GM18498 (cell line): ENCODE data around the gene MEGF10.
"Not testable (repeated sequence)": the region's sequence is repeated elsewhere in the genome, so short reads cannot be mapped to it uniquely, and the experiment has no call there.

Experiments
- ATAC-seq: cut with Tn5 transposase; IDR thresholded peaks from one replicate; pipeline ENCODE4 v1.9.1; 2021; ENCODE audit warnings: mild to moderate bottlenecking, moderate library complexity; ENCODE audit not compliant: unreplicated experiment

MEGF10 gene

GRCh38 chr5:127290019-127290945, at the start of gene MEGF10:
TSS of gene MEGF10 (plus strand) at chr5:127290796. CDS start at chr5:127331309, 40,513 bp downstream.
- ATAC-seq = peak; percentile 60

GRCh38 chr5:127243011-127243410, 47.6 kb upstream of the MEGF10 start:
- ATAC-seq = no peak

GRCh38 chr5:127254729-127255284, 35.8 kb upstream of the MEGF10 start:
- ATAC-seq = no peak

DNA sequence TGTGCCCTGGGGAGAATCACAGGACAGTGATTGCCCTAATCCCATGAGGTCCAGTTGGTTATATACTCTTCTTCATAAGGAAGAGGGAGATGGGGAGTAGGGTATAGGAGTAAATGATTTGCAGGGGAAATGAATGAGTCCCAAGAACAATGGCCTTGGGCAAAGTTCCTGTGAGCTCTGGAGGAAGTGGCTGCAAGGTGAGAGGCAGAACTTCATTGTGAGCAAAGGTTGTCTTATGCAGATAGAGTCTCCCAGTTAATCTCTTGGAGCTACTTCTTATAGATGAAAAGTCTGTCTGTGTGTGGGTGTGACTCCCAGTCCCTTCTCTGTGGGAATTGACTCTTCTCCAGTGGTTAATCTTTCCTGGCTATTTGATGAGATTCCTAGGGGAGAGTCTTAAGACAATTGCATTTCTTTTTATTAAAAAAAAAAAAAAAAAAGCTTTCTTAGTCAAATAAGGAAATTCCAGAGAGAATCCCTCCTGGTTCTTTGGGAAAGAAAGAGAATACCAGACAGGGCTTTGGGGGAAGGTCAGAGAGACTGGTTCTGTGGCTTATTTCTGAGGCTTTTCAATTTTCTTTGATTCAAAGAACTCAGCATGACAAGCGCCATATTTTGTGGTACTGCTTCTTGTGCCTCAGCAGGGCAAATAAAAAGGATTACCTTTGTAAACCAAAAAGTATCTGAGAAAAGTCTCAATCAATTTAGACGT, 33.6 kb upstream of the MEGF10 start:
- ATAC-seq = no peak

DNA sequence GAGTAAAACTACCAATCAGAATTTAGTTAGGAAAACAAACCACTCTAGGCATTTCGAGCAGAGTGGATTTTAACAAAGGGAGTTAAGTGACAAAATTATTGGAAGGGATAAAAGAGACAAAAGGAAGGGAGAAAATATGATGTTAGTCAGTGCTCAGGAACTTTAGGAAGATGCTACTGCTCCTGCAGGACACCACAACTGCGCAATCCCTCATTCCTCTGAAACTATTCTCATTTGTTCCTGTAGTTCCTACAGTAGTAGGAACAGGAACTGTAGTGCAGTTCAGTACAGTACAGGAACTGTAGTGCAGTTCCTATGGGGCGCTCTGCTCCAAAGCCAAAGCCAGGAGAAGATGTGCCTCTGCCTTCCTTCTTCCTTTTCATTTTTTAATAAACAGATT, 29.9 kb upstream of the MEGF10 start:
- ATAC-seq = no peak

- ATAC-seq = not testable (repeated sequence)
Measured at GRCh38 chr5:127265473-127265872, 25.1 kb upstream of the MEGF10 start.

- ATAC-seq = not testable (repeated sequence)
Measured at GRCh38 chr5:127268342-127268741, 22.3 kb upstream of the MEGF10 start.

DNA sequence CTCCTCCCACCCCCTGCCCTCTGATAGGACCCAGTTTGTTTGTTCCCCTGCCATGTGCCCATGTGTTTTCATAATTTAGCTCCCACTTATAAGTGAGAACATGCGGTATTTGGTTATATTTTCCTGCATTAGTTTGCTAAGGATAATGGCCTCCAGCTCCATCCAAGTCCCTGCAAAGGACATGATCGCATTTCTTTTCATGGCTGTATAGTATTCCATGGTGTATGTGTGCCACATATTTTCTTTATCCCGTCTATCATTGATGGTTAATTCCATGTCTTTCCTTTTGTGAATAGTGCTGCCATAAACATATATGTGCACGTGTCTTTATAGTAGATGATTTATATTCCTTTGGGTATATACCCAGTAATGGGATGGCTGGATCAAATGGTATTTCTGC, 19.9 kb upstream of the MEGF10 start:
- not testable (repeated sequence) for ATAC-seq

GRCh38 chr5:127275641-127276193, 14.9 kb upstream of the MEGF10 start:
- no peak for ATAC-seq

DNA sequence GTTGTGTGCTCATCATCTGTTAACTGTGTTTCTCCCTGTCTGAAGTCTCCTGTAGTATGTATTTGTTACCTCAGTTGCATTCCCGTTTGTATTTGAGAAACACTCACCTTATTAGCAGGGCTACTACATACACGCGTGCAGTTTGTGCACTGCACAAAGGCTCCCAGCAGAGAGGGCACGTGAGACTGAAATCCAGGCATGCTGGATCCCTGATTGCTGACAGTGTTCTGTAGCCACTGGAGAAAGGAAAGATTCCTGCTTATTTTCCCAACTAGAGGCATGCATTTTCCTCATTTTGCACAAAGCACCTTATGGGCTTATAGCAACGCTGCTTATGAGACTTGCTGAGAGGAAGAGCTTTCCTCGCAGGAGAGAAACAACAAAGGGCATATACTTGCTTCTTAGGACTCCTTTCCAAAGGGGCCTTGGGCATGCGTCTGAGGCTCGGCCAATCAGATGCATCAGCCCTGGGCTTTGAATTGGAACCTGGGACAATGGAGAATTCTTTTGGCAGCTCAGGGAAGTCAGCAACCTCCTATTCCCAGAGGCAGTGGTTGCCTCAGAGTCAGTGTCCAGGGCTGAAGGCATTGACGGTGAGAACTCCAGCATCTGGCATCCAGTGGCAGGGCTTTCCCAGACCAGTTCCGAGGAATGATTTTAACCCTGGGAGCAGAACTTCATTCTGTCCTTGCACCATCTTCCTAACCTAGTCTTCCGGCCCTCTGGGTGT, 9.9 kb upstream of the MEGF10 start:
- ATAC-seq = no peak

DNA sequence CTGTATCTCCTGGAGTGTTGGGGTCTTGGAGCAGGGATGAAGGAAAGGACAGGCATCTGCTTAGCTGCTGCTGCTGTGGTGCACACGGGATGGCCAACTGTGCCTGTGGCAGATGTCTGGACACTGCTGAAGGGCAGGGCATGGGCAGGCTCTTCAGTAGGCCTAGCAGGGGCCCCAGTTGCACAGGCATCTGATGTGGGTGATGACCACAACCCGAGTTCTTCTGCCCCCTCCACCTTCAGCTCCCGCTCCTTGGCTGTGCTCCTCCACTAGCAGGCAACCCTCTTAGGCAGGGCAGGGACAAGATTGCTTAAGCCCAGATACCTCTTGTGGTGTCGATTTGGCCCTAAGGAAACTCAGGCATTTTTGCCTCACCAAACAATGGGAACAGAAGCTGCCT, 9.0 kb upstream of the MEGF10 start:
- no peak for ATAC-seq

DNA sequence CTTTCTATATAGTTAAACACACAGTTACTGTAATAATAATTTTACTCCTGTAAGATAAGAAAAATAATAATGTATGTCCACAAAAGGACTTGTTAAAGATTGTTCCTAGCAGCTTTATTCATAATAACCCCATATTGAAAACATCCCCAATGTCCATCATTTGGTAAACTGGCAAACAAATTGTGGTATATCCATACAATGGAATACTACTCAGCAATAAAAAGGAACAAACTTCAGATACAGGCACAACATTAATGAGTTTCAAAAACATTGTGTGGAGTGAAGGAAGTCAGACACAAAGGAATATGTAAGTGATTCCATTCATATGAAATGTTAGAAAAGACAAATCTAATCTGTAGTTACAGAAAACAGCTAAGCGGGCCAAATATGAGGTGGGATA, 1.9 kb upstream of the MEGF10 start:
- no peak for ATAC-seq

- no peak for ATAC-seq
Measured at GRCh38 chr5:127290946-127291693, 524 bp downstream of the MEGF10 start.

GRCh38 chr5:127292030-127292735, 1.6 kb downstream of the MEGF10 start:
- no peak for ATAC-seq

DNA sequence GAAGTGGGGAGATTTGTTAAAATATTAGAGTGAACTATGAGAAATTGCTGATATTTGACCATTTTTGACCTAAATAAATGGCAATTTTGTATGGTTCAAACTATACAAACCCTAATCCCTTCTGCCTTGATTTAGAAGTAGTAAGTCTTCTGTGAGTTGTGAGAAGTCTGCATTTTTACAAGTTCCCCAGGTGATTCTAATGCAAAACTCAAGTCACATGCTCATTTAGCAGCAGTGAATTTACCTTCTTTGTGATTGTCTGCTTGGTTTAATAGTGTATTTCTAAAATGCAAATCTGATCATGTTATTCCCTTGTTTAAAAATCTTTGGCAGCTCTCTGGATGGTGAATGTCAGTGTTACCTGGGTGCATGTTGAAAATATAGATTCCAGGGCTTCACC, 2.8 kb downstream of the MEGF10 start:
- no peak for ATAC-seq

DNA sequence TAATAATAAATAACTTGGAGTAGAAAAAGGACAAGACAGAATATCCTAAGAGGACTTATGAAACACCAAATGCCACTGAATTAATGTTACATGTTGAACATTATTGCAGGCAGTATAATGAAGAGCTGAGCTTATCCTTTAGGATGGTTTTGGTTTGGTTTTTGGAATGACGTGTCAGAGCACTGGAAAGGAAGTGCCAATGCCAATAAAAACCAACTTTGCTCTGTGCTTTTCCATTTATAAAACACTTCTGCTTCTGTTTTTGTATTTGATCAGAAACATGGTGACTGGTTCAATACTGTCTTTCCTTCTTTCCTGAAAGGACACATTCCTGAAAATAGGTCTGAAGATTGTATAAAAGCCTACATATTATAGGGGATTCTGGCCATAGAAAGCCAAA, 4.2 kb downstream of the MEGF10 start:
- no peak for ATAC-seq

- no peak for ATAC-seq
Measured at GRCh38 chr5:127295454-127295853, 4.9 kb downstream of the MEGF10 start.

- no peak for ATAC-seq
Measured at GRCh38 chr5:127296321-127296720, 5.7 kb downstream of the MEGF10 start.

DNA sequence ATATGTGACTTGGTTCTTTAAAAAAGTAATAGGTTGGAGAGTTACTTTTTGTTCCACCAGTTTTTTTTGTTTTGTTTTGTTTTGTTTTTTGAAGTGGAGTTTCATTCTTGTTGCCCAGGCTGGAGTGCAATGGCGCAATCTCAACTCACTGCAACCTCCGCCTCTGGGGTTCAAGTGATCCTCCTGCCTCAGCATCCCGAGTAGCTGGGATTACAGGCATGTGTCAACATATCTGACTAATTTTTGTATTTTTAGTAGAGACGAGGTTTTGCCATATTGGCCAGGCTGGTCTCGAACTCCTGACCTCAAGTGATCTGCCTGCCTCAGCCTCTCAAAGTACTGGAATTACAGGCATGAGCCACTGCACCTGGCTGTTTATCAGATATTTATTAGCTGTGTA, 6.3 kb downstream of the MEGF10 start:
- ATAC-seq = not testable (repeated sequence)
